Stomach smooth muscle (tissue), 2 donors: ENCODE measurements around the gene PACRG.

Experiments
- H3K27ac ChIP-seq: one replicate; pipeline ENCODE4 v1.7.0; 2013; ENCODE audit warnings: mild to moderate bottlenecking, low read length, inconsistent platforms
- H3K27me3 ChIP-seq, 2 donors: one replicate each; pipeline ENCODE4 v1.7.0; 2013; ENCODE audit warnings: low read length in 2 of 2; ENCODE audit not compliant: insufficient read depth in 2 of 2, control insufficient read depth in 1 of 2
- H3K36me3 ChIP-seq, 2 donors: one replicate each; pipeline ENCODE4 v1.7.0; 2013; ENCODE audit warnings: low read length in 2 of 2; ENCODE audit not compliant: control insufficient read depth in 2 of 2, insufficient read depth in 2 of 2
- H3K4me1 ChIP-seq: one replicate; pipeline ENCODE4 v1.7.0; 2013; ENCODE audit warnings: low read length; ENCODE audit not compliant: control insufficient read depth, insufficient read depth
- H3K4me3 ChIP-seq, 2 donors: one replicate each; pipeline ENCODE4 v1.7.0; 2013; ENCODE audit warnings: low read length in 2 of 2
- H3K9ac ChIP-seq, 2 donors: one replicate each; pipeline ENCODE4 v1.7.0; 2013; ENCODE audit warnings: low read length in 2 of 2, mild to moderate bottlenecking in 1 of 2
- H3K9me3 ChIP-seq, 2 donors: one replicate each; pipeline ENCODE4 v1.7.0; 2013; ENCODE audit warnings: low read length in 2 of 2; ENCODE audit not compliant: control insufficient read depth in 2 of 2
- donor health status: healthy.
- donor health status: Pancreatic carcinoma.

The PACRG gene

GRCh38 chr6:163192591-163192990 is 464.8 kb downstream of the PACRG start:
- Histone ChIP-seq H3K4me1 (no peaks in the 10 kb centered on the region), H3K27ac (no peak overlapping the region), H3K9me3 (peaks cover 0 to 3% of the 10 kb centered on the region in 2 donors), H3K36me3 (no peaks in the 10 kb centered on the region), H3K9ac (no peak overlapping the region), H3K4me3 (no peak overlapping the region), H3K27me3 (no peaks in the 10 kb centered on the region)

DNA sequence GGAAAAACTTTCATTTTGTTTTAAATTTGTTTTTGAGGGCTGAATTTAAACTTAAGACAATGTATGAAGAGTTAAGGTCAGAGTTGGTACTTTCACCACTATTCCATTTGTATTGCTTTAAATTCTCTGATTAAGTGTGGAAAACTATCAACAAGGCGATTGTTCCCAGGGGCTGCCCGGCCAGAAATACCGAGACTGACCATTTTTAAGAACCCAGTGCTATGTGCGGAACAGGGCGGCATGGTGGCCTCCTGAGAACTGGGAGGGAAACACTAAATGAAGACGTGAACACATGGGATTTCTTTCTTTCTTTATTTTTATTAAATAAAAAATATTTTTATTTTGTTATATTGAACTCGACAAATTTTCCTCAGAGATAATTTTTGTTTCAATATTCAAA is 465.6 kb downstream of the PACRG start:
- H3K4me3 ChIP-seq = no peak overlapping the region
- no peaks in the 10 kb centered on the region for H3K4me1 ChIP-seq
- peaks cover 0 to 3% of the 10 kb centered on the region in 2 donors for H3K9me3 ChIP-seq
- no peak overlapping the region for H3K9ac ChIP-seq
- no peak overlapping the region for H3K27ac ChIP-seq
- H3K36me3 ChIP-seq = no peaks in the 10 kb centered on the region
- no peaks in the 10 kb centered on the region for H3K27me3 ChIP-seq

DNA sequence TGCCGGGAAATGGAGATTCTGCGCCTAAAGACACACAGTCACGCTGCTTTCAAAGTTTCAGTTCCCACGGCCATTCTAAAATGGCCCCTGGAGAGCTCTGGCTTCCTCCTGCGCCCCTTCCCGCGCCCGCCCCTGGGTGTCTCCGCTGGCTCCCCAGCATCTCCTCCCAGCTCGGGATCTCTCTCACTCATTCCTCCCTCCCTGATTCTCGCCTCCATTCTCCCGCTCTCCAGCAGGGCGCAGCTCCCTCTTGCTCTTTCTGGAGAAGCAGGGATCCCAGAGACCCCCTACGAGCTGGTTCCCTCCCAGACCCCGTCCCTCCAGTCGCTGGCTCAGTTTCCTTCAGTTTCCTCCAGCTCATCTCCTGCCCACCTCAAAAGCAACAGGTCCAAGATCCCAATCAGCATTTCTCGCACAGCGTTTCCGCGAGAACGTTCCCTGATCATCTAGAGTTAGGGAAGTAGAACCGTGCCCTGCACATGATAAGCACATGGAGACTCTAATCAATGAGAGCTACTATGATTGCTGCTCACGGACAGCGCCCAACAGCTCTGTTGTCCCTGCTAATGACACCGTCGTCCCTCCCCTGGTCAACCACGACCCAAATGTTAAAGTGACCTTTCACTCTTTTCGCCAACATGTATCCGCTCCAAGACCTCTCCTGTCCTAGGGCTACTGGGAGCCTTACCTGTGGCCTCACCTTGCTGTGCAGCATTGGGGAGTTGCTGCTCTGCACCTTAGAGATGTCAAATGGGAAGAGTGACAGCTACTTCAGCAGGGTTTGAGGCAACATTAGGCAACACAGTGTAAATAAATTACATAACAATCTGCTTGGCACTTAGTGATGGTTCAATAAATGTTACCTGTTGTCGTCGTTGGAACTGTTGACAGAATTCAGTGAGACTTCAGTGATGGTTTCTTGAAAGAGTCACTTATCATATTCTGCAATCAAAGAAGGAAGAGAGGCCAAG is 468.2 kb downstream of the PACRG start:
- H3K4me3 ChIP-seq = no peak overlapping the region
- H3K4me1 ChIP-seq = no peaks in the 10 kb centered on the region
- no peak overlapping the region for H3K9ac ChIP-seq
- no peaks in the 10 kb centered on the region for H3K36me3 ChIP-seq
- no peaks in the 10 kb centered on the region for H3K27me3 ChIP-seq
- no peak overlapping the region for H3K27ac ChIP-seq
- peaks cover 0 to 3% of the 10 kb centered on the region in 2 donors for H3K9me3 ChIP-seq

- Histone ChIP-seq H3K4me1 (no peaks in the 10 kb centered on the region), H3K9me3 (peaks cover 0 to 3% of the 10 kb centered on the region in 2 donors), H3K27ac (no peak overlapping the region), H3K36me3 (no peaks in the 10 kb centered on the region), H3K27me3 (no peaks in the 10 kb centered on the region), H3K9ac (no peak overlapping the region), H3K4me3 (no peak overlapping the region)
These were observed 470.1 kb downstream of the PACRG start for GRCh38 chr6:163197839-163198238.

DNA sequence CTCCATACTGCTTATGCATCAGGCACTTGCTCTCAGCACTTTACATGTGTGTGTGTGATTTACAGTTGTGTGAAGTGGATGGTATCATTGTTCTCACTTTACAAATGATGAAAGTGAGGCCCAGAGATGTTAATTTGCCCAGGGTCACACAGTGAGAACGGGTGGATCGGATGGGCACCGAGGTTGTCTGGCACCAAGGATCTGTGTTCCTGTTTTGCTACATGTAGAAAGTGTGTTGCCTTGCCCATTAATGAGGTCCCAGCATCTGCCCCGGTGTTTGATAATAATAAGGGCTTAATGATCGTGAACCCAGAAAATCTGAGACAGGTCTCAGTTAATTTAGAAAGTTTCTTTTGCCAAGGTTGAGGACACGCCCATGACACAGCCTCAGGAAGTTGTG is 470.6 kb downstream of the PACRG start:
- Histone ChIP-seq H3K4me3 (no peak overlapping the region), H3K4me1 (no peaks in the 10 kb centered on the region), H3K27me3 (no peaks in the 10 kb centered on the region), H3K9me3 (peaks cover 0 to 3% of the 10 kb centered on the region in 2 donors), H3K27ac (no peak overlapping the region), H3K9ac (no peak overlapping the region), H3K36me3 (no peaks in the 10 kb centered on the region)

- no peak overlapping the region for H3K4me3 ChIP-seq
- no peaks in the 10 kb centered on the region for H3K4me1 ChIP-seq
- no peak overlapping the region for H3K9ac ChIP-seq
- H3K27ac ChIP-seq = no peak overlapping the region
- no peaks in the 10 kb centered on the region for H3K36me3 ChIP-seq
- H3K9me3 ChIP-seq = peaks cover 0 to 3% of the 10 kb centered on the region in 2 donors
- no peaks in the 10 kb centered on the region for H3K27me3 ChIP-seq
These were observed 471.6 kb downstream of the PACRG start for GRCh38 chr6:163199371-163199770.

GRCh38 chr6:163200289-163200688 is 472.5 kb downstream of the PACRG start:
- Histone ChIP-seq H3K9me3 (peaks cover 0 to 3% of the 10 kb centered on the region in 2 donors), H3K4me3 (no peak overlapping the region), H3K27me3 (no peaks in the 10 kb centered on the region), H3K36me3 (no peaks in the 10 kb centered on the region), H3K27ac (no peak overlapping the region), H3K4me1 (no peaks in the 10 kb centered on the region), H3K9ac (no peak overlapping the region)

- Histone ChIP-seq H3K36me3 (no peaks in the 10 kb centered on the region), H3K4me3 (no peak overlapping the region), H3K9ac (no peak overlapping the region), H3K4me1 (no peaks in the 10 kb centered on the region), H3K27ac (no peak overlapping the region), H3K9me3 (peaks cover 0 to 3% of the 10 kb centered on the region in 2 donors), H3K27me3 (no peaks in the 10 kb centered on the region)
These were observed 472.9 kb downstream of the PACRG start for GRCh38 chr6:163200694-163201093.

DNA sequence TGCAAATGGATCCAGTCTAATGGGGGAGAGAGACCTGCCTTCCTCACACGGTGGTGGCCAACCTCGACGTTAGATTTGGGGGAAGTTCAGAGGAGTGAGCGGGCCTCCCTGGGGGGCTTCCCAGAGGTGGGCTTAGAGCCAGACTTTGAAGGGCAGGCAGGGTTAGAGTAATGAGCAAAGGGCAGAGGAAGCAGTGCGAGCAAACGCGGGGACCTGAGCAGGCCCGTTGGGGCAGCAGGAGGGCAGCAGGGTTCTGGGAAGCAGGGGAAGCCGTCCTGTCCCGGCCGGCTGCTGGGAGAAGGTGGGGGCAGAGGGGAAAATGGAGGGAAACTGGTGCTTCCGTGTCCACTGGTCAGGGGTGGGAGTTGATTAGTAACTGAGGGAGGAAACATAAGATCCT is 474.1 kb downstream of the PACRG start:
- Histone ChIP-seq H3K27me3 (no peaks in the 10 kb centered on the region), H3K9ac (no peak overlapping the region), H3K4me1 (no peaks in the 10 kb centered on the region), H3K27ac (no peak overlapping the region), H3K9me3 (no peaks in the 10 kb centered on the region), H3K36me3 (no peaks in the 10 kb centered on the region), H3K4me3 (no peak overlapping the region)

GRCh38 chr6:163206196-163206595 is 478.4 kb downstream of the PACRG start:
- Histone ChIP-seq H3K9me3 (no peaks in the 10 kb centered on the region), H3K9ac (no peak overlapping the region), H3K4me1 (no peaks in the 10 kb centered on the region), H3K4me3 (no peak overlapping the region), H3K36me3 (no peaks in the 10 kb centered on the region), H3K27ac (no peak overlapping the region), H3K27me3 (no peaks in the 10 kb centered on the region)
